HG03520 (cell line): ENCODE data around the gene TMEM126B.
"Not testable (repeated sequence)": the region's sequence is repeated elsewhere in the genome, so short reads cannot be mapped to it uniquely, and the experiment has no call there.

ENCODE experiments used
- ATAC-seq: cut with Tn5 transposase; IDR thresholded peaks from one replicate; pipeline ENCODE4 v1.9.1; 2021; ENCODE audit warnings: mild to moderate bottlenecking, moderate library complexity; ENCODE audit not compliant: unreplicated experiment

The TMEM126B gene

GRCh38 chr11:85647078-85647477 is 18.7 kb downstream of the TMEM126B start:
- ATAC-seq, result no peak

- ATAC-seq, result peak; percentile 98
Measured at GRCh38 chr11:85647604-85648299, 19.4 kb downstream of the TMEM126B start, which contains the start of gene TMEM126A. TSS of gene TMEM126A (plus strand) at chr11:85647967. CDS start at chr11:85650256, 2,289 bp downstream.

GRCh38 chr11:85651118-85651517 is 22.7 kb downstream of the TMEM126B start:
- ATAC-seq, result no peak

- ATAC-seq, result no peak
Measured at GRCh38 chr11:85652786-85653447, 24.5 kb downstream of the TMEM126B start.

GRCh38 chr11:85654343-85654742 is 25.9 kb downstream of the TMEM126B start:
- not testable (repeated sequence) for ATAC-seq

- ATAC-seq, result no peak
Measured at GRCh38 chr11:85656777-85657176, 28.4 kb downstream of the TMEM126B start.

- no peak for ATAC-seq
Measured at GRCh38 chr11:85658180-85658579, 29.8 kb downstream of the TMEM126B start.

- ATAC-seq, result no peak
Measured at GRCh38 chr11:85661972-85662664, 33.7 kb downstream of the TMEM126B start.

- no peak for ATAC-seq
Measured at GRCh38 chr11:85663080-85663752, 34.8 kb downstream of the TMEM126B start.

- ATAC-seq, result peak; percentile 59
Measured at GRCh38 chr11:85663753-85664614, 35.6 kb downstream of the TMEM126B start.

- peak; percentile 91 for ATAC-seq
Measured at GRCh38 chr11:85664615-85665481, 36.5 kb downstream of the TMEM126B start, which contains the start of gene CREBZF. TSS of gene CREBZF (minus strand) at chr11:85665129. CDS start at chr11:85664875, 254 bp downstream.

- ATAC-seq, result no peak
Measured at GRCh38 chr11:85665733-85666132, 37.3 kb downstream of the TMEM126B start.

- no peak for ATAC-seq
Measured at GRCh38 chr11:85666687-85667086, 38.3 kb downstream of the TMEM126B start.

- ATAC-seq, result no peak
Measured at GRCh38 chr11:85668157-85668556, 39.8 kb downstream of the TMEM126B start.

- not testable (repeated sequence) for ATAC-seq
Measured at GRCh38 chr11:85670949-85671663, 42.7 kb downstream of the TMEM126B start.

- ATAC-seq, result no peak
Measured at GRCh38 chr11:85672105-85672902, 43.9 kb downstream of the TMEM126B start.

- ATAC-seq, result no peak
Measured at GRCh38 chr11:85673393-85673792, 45.0 kb downstream of the TMEM126B start.

- no peak for ATAC-seq
Measured at GRCh38 chr11:85679576-85679975, 51.2 kb downstream of the TMEM126B start.
